NCI-H82 (cell line): ENCODE data around the gene ERF.

Experiments used
- DNase-seq: peaks from one replicate; lab custom pipeline; 2025; lab: John Stamatoyannopoulos, UW

ERF gene

DNA sequence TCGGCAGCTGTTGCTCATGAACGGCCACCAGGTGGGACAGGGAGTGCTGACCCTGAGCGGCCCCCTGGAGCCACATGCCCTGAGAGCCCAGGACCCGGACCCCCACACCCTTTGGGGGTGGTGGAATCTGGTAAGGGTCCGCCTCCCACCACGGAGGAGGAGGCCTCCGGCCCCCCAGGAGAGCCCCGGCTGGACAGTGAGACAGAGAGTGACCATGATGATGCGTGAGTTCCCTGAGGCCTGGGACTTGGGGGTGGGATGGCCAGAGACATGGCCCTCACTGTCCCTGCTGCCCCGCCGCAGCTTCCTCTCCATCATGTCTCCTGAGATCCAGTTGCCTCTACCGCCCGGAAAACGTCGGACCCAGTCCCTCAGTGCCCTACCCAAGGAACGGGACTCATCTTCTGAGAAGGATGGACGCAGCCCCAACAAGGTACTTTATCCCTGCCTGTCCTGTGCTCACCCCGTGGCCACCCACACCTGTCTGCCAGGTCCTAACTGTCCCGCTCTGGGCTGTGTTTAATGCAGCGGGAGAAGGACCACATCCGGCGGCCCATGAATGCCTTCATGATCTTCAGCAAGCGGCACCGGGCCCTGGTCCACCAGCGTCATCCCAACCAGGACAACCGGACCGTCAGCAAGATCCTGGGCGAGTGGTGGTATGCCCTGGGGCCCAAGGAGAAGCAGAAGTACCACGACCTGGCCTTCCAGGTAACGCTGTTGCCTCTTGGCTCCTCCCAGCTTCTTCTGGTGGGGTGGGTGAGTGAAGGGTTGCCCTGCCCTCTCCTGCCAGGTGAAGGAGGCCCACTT lies 32.3 kb upstream of the ERF start:
- DNase-seq: no peak

- DNase-seq: no peak
These were observed 31.6 kb upstream of the ERF start for GRCh38 chr19:42286349-42287016.

DNA sequence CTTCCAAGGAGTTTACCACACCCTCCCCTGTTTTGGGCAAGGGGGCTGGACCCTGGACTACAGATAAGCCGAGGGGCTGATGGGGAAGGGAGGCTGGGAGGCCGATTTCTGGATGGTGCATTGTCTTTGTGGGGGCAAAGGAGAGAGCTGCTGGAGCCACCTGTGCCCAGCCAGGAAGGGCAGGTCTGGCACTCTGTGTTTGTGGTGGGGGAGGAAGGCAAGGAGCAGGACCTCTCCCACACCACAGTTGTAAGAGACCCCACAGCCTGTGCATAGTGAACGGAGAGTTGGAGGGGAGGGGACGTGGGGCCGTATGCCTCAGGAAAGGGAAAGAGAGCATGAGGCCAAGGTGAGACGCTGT lies 31.0 kb upstream of the ERF start:
- no peak for DNase-seq

GRCh38 chr19:42285541-42285941 lies 30.6 kb upstream of the ERF start:
- DNase-seq: peak; percentile 66

- peak; percentile 55 for DNase-seq
These were observed 29.8 kb upstream of the ERF start for GRCh38 chr19:42284591-42285341.

DNA sequence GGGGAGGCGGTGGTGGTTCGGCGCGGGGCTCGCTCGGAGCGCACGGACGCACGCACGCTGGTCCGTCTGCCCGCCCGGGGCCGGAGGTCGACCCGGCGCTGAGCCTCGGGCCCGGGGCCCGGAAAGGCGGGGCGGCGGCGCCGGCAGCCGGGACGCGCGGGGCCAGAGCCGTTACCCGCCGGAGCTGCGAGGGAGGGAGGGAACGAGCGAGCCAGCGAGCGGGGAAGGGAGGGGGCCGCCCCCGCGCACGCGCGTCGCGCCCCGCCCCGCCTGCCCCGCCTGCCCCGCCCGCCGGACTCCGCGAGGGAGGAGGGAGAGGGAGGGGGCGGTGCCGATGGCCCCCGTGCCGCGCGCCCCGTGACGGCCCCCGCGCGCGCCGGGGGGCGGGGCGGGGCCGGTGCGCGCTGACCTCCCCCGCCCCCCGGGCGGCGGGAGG lies 29.2 kb upstream of the ERF start:
- peak; percentile 87 for DNase-seq

DNA sequence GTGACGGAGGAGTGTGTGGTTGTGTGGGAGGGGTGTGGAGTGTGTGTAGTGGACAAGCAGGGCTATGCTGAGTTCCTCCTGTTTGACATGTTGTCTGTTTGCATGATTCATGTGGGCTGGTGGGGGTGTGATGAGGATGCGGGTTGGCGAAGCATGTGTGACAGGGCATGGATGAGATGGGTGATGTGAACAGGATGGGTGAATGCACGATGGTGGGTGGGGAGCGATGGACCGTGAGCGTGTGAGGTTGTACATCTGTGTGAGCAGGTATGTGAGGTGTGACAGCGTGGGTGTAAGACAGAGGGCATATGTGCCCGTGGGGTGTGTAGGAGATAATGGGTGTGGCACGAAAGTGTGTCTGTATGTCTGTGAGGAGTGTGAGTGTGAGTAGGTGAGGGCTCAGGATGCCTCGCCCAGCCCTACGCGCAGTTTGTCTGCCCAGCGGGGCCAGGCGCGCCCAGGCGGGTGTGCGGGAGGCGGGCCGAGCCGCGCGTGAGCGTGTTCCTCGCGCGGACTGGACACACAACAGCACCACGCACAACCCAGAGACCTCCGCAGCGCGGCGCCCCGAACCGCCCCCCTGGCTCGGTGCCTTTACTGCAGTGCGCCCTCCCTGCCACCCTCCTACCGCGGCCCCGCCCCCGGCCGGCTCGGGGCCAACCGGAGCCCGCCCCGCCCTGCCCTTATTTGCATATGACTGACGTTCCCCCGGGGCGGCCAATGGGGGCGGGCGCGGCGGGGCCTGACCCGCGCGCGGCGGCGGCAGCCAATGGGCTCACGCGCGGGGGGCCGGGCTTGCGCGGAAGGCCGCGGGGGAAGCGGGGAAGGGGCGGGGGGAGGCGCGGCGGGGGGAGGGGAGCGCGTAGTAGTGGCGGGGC lies 28.5 kb upstream of the ERF start:
- peak; percentile 97 for DNase-seq

DNA sequence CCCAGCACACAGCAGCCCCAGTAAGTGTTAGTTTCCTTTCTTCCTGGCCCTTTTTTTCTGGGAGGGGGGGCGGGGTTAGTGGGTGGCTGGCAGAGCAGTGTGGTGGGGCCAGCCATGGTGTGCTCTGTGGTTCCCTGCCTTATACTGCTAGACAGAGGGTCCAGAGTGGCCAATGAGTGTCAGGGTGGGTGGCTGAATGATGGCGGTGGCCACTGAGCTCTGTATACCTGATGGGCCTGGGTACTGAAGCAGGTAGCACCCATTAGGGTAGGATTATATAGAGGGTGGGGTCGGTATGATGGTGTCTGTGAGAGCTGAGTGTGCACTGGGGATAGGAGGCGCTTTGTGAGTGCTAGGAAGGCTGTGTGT lies 27.9 kb upstream of the ERF start:
- DNase-seq: no peak

GRCh38 chr19:42281827-42282762 lies 27.2 kb upstream of the ERF start:
- peak; percentile 50 for DNase-seq

- DNase-seq: peak; percentile 72
These were observed 26.4 kb upstream of the ERF start for GRCh38 chr19:42281146-42281826.

- peak; percentile 87 for DNase-seq
These were observed 25.9 kb upstream of the ERF start for GRCh38 chr19:42280815-42281145.

DNA sequence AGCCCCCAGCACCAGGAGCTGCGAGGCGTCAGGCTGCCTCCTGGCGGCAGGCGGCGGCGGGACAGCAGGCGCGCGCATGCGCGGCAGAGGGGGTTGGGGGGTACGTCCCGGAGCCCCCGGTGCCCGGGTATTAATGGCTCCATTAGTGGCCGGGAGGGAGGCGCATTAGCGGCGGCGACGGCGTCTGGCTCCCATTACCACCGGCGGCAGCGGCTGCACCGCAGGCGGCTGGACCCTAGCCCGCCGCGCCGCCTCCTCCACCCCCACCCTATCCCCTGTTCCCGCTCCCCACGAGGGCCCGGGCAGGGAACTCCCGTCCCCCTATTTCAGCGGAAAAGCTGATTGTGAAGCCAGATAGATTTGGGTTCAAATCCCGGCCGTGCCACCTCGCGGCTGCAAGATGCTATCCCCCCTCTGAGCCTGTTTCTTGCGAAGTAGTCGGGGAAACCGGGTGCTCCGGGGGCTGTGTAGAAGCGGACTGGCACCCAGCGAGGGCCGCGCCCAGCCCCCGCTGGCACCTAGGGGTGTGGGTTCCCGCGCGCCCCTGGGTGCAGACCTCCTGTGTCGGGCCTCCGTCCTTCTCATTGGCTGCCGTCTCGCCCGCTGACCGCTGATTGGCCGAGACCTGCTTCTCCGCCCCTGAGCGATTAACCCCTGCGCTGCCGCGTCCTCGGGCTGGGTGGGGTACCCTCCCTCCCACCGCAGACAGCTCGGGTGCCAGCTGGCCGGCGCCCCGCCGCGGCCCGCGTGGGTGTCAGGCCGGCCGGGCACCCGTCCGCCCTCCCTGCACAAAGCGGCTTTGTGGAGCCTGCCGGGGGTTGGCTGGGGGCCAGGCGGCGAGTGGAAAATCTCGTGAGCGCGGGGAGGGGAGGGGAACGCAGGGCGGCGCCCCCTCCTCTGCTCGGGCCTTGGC lies 25.2 kb upstream of the ERF start:
- DNase-seq: peak; percentile 98

GRCh38 chr19:42279155-42279901 lies 24.4 kb upstream of the ERF start:
- DNase-seq: no peak

DNA sequence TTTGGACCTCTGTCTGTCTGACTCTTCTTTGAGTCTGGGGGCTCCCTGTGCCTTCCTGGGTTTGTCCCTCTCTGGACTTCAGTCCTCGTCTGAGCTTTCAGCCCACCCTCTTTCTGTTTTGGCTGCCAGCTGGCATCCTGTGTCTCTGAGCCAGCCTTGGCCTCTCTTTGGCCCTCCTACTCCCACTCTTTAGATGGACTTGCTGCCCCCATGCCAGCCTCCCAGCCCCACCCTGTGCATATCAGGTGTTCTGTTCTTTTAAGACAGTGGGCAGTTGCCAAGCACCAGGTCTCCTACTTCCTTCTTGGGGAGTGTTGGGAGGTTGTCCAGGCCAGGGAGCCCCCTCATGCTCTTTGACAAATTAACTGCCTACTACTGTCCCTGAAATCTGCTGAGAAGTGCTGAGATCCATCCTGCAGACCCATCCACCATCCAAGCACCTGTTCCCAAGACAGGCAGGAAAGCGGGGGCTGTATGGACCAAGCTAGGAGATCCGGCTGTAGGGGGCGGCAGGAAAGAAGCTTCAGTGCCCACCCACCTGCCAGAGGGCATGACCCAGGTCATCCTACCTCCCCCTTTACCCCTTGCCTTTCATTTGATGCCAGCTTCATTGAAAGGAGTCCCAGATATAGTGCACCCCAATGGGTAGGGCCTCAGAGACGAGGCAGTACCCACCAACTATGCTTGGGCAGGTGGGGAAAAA lies 23.7 kb upstream of the ERF start:
- DNase-seq: no peak

DNA sequence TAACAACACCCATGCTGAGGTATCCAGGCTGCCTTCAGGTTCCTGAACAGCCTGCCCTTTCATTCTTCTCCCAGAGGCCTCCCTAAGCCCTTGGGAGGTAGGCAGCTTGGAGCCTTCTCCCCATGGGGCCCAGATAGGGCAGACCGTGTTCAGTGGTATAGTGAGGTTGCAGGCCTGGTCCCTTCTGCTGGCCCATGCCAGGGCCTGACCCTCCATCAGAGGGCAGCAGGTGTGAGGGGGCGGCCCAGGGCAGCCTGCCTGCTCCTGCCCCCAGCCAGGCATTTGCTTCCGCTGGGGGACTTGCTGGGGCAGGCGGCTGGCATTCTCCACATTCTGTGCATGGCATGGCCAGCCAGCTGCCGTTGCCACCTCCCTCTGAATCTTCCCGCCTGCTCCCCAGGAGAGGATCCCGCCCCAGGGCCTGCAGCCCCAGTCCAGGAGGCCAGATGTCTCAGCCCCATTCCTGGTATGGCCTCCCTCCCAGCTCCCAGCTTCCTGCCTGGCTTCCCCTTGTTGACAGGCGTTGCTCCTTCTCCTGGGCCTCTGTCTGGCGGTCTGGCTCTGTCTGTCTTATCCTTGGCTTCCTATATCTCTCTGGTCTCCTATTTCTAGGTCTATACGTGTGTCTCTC lies 23.0 kb upstream of the ERF start:
- DNase-seq: no peak

DNA sequence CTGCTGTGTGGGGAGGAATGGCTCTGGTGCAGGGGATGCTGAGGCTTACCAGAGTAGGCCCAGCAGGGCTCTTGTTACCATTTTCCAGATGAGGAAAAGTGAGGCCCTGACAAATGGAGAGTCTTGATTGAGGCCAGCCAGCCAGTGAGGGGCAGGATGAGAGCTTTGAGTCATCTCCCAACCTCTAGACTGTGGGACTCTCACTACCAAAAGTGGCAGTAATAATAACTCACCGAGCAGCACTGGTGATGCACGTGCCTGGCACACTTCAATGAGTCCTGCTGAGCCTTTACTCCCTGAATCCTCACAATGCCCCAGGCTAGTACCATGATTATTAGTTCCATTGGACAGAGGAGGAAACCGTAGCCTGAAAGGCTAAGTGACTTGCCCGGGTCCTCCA lies 21.9 kb upstream of the ERF start:
- no peak for DNase-seq

DNA sequence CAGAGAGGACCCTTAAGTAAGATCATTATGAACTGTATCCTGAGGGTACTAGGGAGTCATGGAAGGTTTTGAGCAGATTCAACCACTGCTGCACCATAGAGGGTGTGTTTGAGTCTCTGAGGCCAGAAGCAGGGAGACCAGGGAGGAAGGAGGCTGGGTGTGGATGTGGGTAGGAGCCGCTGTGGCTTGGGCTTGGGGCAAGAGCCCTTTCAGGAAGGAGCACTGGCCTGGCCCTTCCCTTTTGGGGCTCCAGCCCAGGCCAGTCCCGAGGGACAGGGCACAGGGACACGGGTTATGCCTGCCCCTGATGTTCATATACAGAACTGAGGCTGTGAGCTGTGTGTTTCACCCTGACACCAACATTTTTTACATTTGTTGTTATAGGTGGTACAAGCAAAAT lies 21.4 kb upstream of the ERF start:
- no peak for DNase-seq

DNA sequence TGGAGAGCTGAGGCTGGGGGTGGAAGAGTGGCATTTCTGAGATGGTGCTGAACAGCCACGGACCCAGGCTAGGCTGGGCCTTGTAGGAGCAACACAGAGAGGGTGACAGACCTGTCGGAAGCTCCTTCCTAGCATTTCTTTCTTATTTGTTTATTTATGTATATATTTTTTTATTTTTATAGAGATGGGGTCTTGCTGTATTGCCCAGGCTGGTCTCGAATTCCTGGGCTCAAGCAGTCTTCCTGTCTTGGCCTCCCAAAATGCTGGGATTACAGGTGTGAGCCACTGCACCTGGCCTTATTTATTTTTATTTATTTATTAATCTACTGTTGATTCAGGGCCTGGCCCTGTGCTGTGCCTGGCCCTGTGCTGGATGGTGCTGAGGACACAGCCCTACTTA lies 20.6 kb upstream of the ERF start:
- no peak for DNase-seq
